Prostate gland (tissue), 2 donors: ENCODE data around the gene ST6GALNAC5. TPM values are rescaled to one million over a fixed set of nuclear protein-coding genes. Genes with fewer than 3 reads are reported as not detected.

Source experiments
- DNase-seq: peaks from one replicate; pipeline ENCODE4 v3.0.0-alpha.2; 2019; ENCODE audit warnings: low spot score
- H3K27ac ChIP-seq, 2 donors: fragments of 200-600 bp; sonication (generic); 2 replicates each; pipeline ENCODE4 v1.5.1; 2017 to 2019
- H3K27me3 ChIP-seq: fragments of 200-600 bp; sonication (generic); replicated peaks from 2 replicates; pipeline ENCODE4 v1.5.1; 2019; ENCODE audit not compliant: insufficient read depth
- H3K36me3 ChIP-seq, 2 donors: fragments of 200-600 bp; sonication (generic); 1 replicate in 1 of 2; 2 replicates in 1 of 2; pipeline versions ENCODE4 v1.5.1 to v1.8.1; 2017 to 2019
- H3K4me1 ChIP-seq: fragments of 200-600 bp; sonication (generic); replicated peaks from 2 replicates; pipeline ENCODE4 v1.5.1; 2019
- H3K4me3 ChIP-seq, 2 donors: fragments of 200-600 bp; sonication (generic); 2 replicates each; pipeline ENCODE4 v1.5.1; 2017 to 2019
- H3K9me3 ChIP-seq: fragments of 200-600 bp; sonication (generic); 2 replicates; pipeline ENCODE4 v1.5.1; 2017
- POLR2A ChIP-seq: fragments of 450-650 bp; IDR thresholded peaks from one replicate; pipeline ENCODE4 v1.6.1; 2016; ENCODE audit warnings: antibody characterized with exemption, mild to moderate bottlenecking
- POLR2AphosphoS5 ChIP-seq: sonication (generic); formaldehyde crosslinking; IDR thresholded peaks from one replicate; pipeline ENCODE4 v1.6.1; 2017; ENCODE audit warnings: antibody characterized with exemption
- WGBS: methylation state at CpG from one replicate; pipeline ENCODE4 v1.1.5; 2018; 5-methylcytosine and 5-hydroxymethylcytosine counted together
- intact Hi-C: fragments of 100-400 bp; cut with DNase I; formaldehyde crosslinking; loops from one replicate; pipeline ENCODE4 v1.14.2; 2022
- total RNA-seq, 2 donors: library from RNA; depleted of rRNA; stranded (reverse); fragments of >200 nt; gene quantifications; one replicate each; pipeline ENCODE4 v1.1.0, GENCODE V29; 2016
- TF ChIP-seq, protein P1 (sequence below), 4 experiments: fragments of 200-600 bp in 2 of 4; fragments of 450-650 bp in 2 of 4; sonication (generic) in 2 of 4; IDR thresholded peaks; 1 replicate in 3 of 4; 2 replicates in 1 of 4; pipeline ENCODE4 v1.5.1; 2016 to 2019; ENCODE audit warnings: antibody characterized with exemption in 4 of 4, mild to moderate bottlenecking in 2 of 4, moderate library complexity in 2 of 4

ST6GALNAC5 gene
- total RNA-seq, 2 donors from 2014 or later = 4.8 to 18.5 TPM

DNA sequence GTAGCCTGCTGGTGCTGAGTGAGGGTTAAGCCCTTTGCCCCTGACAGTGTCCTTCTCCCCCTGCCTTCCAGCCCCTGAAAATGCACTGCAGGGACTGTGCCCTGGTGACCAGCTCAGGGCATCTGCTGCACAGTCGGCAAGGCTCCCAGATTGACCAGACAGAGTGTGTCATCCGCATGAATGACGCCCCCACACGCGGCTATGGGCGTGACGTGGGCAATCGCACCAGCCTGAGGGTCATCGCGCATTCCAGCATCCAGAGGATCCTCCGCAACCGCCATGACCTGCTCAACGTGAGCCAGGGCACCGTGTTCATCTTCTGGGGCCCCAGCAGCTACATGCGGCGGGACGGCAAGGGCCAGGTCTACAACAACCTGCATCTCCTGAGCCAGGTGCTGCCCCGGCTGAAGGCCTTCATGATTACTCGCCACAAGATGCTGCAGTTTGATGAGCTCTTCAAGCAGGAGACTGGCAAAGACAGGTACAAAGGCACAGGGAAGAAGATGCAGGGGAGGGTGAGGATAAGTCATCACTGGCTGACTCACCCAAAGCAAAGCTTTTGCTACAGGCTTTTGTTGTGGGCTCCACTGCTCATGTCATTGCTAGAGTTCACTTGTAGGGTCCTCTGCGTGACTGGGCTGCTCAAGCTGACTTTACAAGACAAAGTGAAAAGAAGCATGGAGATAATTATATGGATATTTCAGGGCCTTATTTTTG lies 177.0 kb downstream of the ST6GALNAC5 start:
- H3K36me3 ChIP-seq = no peaks in the 10 kb centered on the region
- no peak for DNase-seq
- no peak overlapping the region for H3K27ac ChIP-seq
- intact Hi-C loops = no loop called here
- no peaks in the 10 kb centered on the region for H3K9me3 ChIP-seq
- 94% methylated on average over 20 of the region's 20 CpGs for WGBS
- TF ChIP-seq POLR2AphosphoS5 (no peak), POLR2A (no peak)
- TF ChIP-seq, protein P1, sequence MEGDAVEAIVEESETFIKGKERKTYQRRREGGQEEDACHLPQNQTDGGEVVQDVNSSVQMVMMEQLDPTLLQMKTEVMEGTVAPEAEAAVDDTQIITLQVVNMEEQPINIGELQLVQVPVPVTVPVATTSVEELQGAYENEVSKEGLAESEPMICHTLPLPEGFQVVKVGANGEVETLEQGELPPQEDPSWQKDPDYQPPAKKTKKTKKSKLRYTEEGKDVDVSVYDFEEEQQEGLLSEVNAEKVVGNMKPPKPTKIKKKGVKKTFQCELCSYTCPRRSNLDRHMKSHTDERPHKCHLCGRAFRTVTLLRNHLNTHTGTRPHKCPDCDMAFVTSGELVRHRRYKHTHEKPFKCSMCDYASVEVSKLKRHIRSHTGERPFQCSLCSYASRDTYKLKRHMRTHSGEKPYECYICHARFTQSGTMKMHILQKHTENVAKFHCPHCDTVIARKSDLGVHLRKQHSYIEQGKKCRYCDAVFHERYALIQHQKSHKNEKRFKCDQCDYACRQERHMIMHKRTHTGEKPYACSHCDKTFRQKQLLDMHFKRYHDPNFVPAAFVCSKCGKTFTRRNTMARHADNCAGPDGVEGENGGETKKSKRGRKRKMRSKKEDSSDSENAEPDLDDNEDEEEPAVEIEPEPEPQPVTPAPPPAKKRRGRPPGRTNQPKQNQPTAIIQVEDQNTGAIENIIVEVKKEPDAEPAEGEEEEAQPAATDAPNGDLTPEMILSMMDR (IDR thresholded peaks at IDR 0.05) = no peak
- H3K4me3 ChIP-seq = no peak overlapping the region
- no peaks in the 10 kb centered on the region for H3K4me1 ChIP-seq
- no peaks in the 10 kb centered on the region for H3K27me3 ChIP-seq

DNA sequence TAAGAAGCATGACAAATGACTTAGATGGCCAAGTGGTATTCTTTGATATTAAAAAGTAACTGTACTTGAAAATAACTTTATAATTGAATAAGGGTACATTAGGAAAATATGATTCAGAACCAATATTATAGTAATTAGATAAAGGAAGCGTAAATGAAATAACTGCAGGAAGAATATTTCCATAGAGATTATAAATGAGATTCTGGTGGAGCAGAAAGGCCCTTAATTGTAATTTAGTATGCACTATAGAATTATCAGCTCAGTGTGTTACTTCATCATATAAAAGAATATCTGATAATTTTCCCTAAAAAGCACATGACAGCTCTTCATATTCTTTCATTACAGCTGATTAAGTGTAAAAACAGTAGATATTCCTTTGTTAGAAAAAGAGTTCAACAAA lies 180.3 kb downstream of the ST6GALNAC5 start:
- Histone ChIP-seq H3K9me3 (no peaks in the 10 kb centered on the region), H3K27ac (no peak overlapping the region), H3K36me3 (no peaks in the 10 kb centered on the region), H3K4me1 (no peaks in the 10 kb centered on the region), H3K27me3 (no peaks in the 10 kb centered on the region), H3K4me3 (no peak overlapping the region)
- no peak for DNase-seq
- TF ChIP-seq POLR2AphosphoS5 = no peak
- no peak for TF ChIP-seq POLR2A
- TF ChIP-seq, protein P1 (IDR thresholded peaks at IDR 0.05) = no peak
- intact Hi-C loops = no loop called here
- 93% methylated on average over 1 of the region's 1 CpG for WGBS

DNA sequence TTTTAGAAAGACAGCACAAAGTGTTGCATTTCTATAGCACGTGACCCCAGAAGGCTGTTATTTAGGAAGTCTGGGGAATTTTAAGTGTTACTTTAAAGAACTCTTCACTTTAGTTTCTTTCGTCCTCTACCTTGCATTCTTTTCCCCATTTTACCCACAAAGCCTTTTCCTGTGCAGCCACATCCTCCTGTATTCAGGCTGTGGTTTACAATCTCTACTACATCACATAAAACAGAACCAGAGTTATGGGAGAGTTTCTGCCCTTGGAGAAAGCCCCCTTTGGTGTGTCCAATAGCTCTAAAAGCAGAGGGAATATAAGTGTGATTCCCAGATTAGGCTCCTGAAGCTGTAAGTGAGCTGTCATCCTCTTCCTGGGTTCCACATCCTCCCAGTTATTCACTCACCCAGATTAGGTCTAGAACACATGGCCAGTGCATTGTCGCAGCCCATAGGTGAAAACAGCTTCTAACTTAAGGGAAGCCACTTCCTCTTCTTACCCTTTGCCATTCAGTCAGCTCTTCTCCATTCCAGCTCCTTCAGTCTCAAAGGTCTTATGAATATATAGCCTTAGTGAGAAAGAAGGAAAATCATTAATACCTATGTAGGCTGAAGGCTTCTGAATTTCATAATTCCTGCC lies 180.8 kb downstream of the ST6GALNAC5 start:
- 59% methylated on average over 3 of the region's 3 CpGs for WGBS
- no peaks in the 10 kb centered on the region for H3K27me3 ChIP-seq
- H3K4me3 ChIP-seq = no peak overlapping the region
- no peak for DNase-seq
- TF ChIP-seq, protein P1 (IDR thresholded peaks at IDR 0.05) = no peak
- TF ChIP-seq POLR2A (no peak), POLR2AphosphoS5 (no peak)
- no peaks in the 10 kb centered on the region for H3K9me3 ChIP-seq
- H3K27ac ChIP-seq = no peak overlapping the region
- no peaks in the 10 kb centered on the region for H3K36me3 ChIP-seq
- intact Hi-C loops = no loop called here
- H3K4me1 ChIP-seq = no peaks in the 10 kb centered on the region

DNA sequence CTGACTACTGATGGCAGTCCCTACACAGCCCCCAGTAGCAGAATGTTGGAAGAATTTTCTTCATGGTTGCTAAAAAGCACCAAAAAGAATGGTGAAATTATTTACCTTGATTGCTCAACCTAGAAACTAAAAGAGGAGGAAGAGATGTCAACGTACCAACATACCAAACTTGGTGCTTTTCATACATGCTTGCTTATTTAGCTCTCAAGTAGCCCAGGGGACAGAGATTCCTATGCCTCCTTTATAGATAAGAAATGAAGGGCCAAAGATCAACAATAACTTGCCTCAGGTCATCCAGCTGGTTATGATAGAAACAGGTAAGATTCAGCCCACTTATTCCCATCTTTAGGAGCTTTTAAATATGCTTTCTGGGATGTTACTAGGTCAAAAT lies 181.3 kb downstream of the ST6GALNAC5 start:
- DNase-seq = no peak
- H3K4me1 ChIP-seq = no peaks in the 10 kb centered on the region
- WGBS = 59% methylated on average over 1 of the region's 1 CpG
- no peaks in the 10 kb centered on the region for H3K27me3 ChIP-seq
- intact Hi-C loops = no loop called here
- no peak overlapping the region for H3K27ac ChIP-seq
- no peak for TF ChIP-seq POLR2AphosphoS5
- TF ChIP-seq POLR2A = no peak
- TF ChIP-seq, protein P1 (IDR thresholded peaks at IDR 0.05) = no peak
- no peaks in the 10 kb centered on the region for H3K9me3 ChIP-seq
- no peaks in the 10 kb centered on the region for H3K36me3 ChIP-seq
- H3K4me3 ChIP-seq = no peak overlapping the region

DNA sequence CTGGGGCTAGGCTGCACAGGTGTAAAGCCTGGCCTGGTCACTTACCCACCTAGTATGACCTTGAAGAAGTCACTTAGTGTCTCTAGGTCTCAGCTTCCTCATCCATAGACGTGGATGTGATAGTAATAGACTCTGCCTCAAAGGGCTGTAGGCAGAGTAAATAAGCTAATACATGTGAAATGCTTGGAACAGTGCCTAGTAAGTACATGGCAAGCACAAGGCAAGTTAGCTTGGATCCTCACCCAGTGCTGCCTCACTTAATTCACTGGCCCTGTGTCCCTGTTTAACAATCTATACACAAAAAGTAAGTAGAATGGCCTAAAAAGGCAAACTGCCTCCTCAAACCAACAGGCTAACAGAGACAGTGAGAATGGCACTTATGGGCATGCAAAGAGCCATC lies 184.1 kb downstream of the ST6GALNAC5 start:
- H3K36me3 ChIP-seq = no peaks in the 10 kb centered on the region
- H3K27me3 ChIP-seq = no peaks in the 10 kb centered on the region
- DNase-seq = no peak
- H3K4me1 ChIP-seq = no peaks in the 10 kb centered on the region
- WGBS = 57% methylated on average over 1 of the region's 1 CpG
- no peaks in the 10 kb centered on the region for H3K9me3 ChIP-seq
- no peak overlapping the region for H3K27ac ChIP-seq
- no peak overlapping the region for H3K4me3 ChIP-seq
- TF ChIP-seq, protein P1 (IDR thresholded peaks at IDR 0.05) = no peak
- TF ChIP-seq POLR2A = no peak
- TF ChIP-seq POLR2AphosphoS5 = no peak
- intact Hi-C loops = no loop called here
